Measurements from ENCODE around the gene CMTM5.
"Not testable (repeated sequence)": the region's sequence is repeated elsewhere in the genome, so short reads cannot be mapped to it uniquely, and the experiment has no call there.

Gene CMTM5

GRCh38 chr14:23379366-23380196, 2.7 kb downstream of the CMTM5 start:
- peak; percentile 38 to 66 (median 51) for DNase-seq

DNA sequence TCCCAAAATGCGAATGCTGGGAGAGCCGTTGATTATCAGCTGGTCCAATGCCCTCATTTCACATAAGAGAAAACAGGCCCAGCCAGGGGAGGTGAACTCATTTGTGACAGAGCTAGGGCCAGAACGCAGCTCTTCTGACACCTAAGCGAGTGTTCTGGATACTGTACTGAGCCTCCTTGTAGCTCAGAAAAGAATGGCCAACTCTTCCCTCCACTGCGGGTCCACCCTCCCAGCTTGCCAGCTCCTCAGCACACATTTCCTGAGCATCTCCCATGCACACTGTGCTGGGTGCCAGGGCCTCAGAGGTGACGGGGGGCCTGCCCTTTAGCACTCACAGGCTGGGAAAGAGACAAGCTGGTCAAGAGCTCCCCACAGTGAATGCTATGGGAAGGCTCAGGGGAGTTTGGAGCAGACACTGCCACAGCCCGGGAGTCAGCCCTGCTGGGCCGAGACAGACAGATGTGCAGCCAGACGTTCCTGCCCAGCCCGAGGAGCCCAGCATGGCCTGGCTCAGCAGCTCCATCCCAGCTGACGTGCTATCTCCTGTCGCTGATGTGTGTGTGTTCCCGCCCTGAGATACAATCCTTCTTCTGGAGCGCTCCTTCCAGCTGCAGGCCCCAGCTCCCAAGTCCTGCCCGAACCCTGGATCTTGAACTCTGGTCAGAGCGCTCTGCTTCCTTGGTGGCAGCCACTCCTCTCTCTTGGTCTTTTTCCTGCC, 3.5 kb downstream of the CMTM5 start:
- DNase-seq, result no peak

- DNase-seq, result no peak
These were observed 4.1 kb downstream of the CMTM5 start for GRCh38 chr14:23380976-23381375.

DNA sequence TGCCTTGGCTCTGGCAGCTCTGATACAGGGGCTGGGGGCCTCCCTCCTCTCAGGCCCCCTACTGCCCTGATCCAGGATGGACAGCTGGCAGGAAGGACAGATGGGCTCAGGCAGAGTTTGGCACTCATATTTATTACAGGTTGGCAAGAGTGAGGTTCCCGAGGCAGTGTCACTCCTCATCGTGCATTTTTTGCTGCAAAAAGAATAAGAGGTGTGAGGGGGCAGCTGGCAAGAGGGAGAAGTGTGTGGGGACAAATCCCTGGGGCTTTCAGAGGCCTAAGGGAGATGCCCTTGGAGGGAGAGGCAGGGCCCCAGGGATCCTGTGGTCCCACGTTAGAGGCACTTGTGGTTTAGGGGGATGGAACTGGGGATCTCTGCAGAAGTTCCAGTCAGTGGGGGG, 5.0 kb downstream of the CMTM5 start:
- no peak for DNase-seq

- DNase-seq, result no peak
These were observed 5.4 kb downstream of the CMTM5 start for GRCh38 chr14:23382276-23382675.

DNA sequence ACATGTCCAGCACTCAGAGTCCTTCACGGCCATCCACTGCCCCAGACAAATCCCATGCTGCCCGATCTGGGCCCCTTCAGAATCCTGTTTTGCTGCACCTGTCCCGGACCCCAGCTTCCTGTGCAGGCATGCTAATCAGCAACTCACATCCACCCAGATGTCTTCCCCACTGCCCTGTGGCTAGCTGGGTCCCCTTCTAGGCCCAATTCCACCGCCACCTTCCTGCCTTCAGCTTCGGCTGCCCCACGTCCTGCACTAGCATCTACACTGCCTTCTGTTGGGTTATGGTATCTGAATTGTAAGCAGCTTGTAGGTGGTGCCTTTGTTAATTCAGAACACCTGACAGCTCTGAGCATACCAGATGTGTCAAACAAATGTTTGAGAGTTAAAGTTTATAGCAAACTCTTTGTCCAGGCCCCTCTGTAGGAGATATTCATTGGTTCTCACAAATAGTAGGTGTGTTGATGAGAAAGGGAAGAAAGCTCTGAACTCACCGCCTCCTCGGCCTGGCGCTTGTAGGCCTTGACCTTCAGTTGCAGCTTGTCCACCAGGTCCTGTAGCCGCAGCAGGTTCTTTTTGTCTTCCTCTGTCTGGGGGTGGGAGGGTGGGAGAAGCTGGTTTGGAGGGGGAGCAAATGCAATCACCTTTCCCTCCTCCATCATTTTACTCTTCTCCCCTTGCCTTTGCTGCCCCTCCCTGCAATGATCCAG, 6.0 kb downstream of the CMTM5 start:
- no peak for DNase-seq

GRCh38 chr14:23384364-23385080, 7.7 kb downstream of the CMTM5 start:
- no peak for DNase-seq

DNA sequence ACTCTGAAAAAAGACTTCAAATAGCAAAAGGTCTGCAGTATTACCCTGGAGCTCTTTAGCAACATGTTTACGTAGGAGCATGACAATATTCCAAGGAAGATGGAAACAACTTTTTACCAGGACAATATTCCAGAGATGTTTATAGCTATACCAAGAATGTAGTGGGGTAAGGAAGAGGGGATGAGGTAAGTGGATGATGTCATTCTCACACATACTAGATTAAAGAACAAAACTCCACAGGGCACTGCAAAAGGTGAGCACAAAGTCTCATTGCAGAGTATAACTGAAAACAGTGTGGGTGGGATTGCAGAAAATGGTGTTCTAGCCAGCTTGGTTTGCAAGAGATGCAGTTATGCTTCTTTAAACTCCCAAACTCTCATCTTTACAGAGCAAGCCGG, 8.4 kb downstream of the CMTM5 start:
- no peak for DNase-seq

DNA sequence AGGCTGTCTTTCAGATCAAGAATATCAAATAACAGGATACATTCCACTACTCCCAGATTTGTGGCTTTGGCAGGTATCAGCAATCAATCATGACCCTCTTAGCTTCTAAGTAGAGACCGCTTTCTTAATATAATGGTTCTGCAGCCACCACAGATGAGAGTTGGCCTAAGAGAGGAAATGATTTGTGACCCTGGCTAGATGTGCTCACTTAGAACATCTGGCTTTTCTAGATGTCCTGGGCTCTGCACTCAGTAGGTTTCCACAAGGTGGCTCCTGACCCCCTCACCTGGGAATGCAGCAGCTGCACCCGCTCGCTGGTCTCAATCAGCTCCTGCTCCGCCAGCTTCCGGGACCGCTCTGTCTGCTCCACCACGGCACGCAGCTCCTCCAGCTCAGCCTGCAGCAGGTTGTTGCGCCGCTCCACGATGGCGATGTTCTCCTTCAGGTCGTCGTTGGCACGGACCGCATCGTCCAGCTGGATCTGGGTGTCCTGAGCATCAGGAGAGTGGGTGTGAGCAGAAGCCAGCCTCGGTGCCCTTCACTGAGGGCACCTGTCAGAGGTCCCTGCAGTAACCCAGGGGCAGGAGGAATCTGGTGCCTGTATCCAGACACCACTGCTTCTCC, 8.9 kb downstream of the CMTM5 start:
- no peak for DNase-seq

GRCh38 chr14:23386266-23386657, 9.4 kb downstream of the CMTM5 start:
- not testable (repeated sequence) for DNase-seq

DNA sequence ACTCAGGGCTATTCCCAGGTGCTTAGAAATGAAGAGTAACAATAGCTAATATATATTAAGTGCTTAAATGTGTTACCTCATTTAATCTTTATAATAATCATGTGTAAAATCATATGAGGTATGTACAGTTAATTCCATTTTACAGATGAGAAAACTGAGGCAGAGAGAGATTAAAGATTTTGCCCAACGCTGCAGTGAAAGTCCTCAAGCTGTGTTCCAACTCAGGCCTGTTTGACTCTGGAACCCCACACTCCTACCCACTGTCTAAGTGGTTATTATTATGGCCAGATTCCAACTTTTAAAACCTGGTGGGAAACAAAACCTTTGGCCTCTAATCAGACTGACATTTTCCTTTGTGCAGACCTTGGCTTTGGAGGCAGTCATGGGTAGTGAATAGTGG, 10.2 kb downstream of the CMTM5 start:
- DNase-seq, result no peak

GRCh38 chr14:23387916-23388882, 11.4 kb downstream of the CMTM5 start:
- no peak for DNase-seq

DNA sequence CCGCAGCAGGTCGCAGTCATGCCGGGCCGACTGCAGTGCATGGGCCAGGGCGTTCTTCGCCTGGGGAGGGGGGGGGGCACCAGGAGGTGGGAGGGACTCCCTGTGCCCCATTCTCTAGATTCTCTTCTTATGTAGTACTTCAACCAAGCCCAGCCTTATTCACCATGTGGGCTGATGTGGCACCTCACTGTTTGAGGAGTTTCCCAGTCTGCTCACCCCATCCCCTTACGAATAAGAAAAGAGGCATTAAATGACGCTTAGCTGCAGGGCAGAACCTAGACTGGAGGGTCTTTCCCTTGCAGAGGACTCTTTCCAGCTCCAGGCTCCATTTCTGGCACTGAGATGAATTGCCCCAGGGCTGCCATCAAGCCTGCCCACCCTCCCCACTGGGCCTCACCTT, 12.2 kb downstream of the CMTM5 start:
- DNase-seq, result no peak

GRCh38 chr14:23389396-23389795, 12.6 kb downstream of the CMTM5 start:
- DNase-seq, result no peak

DNA sequence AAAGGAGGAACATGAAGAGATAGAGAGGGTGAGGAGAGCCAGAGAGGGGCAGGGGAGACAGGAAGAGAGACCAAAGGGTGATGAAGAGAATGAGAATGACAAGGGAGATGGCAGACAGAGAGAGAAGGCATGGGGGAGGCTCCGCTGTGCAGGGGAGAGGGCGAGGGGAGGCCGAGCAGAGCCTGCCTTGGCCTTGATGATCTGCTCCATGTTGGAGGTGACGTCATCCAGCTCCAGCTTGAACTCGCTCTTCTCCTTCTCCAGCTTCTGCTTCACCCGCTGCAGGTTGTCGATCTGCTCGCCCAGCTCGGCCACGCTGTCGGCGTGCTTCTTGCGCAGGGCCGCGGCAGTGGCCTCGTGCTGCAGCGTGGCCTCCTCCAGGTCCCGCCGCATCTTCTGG, 13.0 kb downstream of the CMTM5 start:
- not testable (repeated sequence) for DNase-seq

DNA sequence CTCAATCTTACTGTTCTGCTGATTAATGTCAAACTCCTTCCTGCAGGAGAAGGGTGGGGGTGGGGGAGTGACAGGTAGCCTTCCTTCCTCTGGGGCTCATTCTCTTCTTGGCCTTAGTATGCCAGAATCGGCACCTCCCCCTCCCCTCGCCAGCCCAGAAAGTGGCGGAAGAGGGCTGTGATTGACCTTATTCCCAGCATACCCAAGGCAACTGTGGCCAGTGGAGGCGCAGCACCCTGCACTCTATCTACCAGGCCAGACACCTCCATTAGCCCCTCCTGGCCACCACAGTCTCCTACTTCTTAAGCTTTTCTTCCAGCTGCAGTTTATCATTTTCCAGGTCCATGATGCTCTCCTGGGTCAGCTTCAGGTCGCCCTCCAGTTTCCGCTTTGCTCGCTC, 15.8 kb downstream of the CMTM5 start:
- DNase-seq, result no peak

- no peak for DNase-seq
These were observed 19.3 kb downstream of the CMTM5 start for GRCh38 chr14:23396126-23396525.

DNA sequence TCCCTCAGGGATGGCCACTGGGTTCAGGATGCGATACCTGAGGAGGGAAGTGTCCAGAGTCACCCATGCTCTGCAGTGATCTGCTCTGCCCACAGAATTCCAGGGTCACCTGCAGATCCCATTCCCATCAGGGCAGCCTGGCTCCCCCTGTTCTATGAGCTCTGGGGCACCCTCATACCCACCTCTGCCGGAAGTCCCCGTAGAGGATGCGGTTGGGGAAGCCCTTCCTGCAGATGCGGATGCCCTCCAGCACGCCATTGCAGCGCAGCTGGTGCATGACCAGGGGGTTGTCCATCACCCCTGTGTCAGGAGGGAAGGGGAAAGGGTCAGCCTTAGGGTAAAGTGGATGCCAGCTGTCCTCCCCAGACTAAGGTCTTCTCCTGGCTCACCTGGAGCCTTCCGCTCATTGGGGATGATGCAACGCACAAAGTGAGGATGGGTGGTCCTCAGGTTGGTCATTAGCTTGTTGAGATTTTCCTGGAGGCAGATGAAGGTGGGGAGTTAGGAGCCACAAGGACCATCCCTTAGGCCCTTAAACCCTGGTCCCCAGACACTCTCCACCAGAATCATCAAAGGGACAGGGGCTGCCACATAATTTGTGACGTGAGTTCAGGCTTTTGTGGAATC, 20.0 kb downstream of the CMTM5 start:
- DNase-seq, result no peak

GRCh38 chr14:23398348-23398747, 21.5 kb downstream of the CMTM5 start:
- DNase-seq, result no peak

DNA sequence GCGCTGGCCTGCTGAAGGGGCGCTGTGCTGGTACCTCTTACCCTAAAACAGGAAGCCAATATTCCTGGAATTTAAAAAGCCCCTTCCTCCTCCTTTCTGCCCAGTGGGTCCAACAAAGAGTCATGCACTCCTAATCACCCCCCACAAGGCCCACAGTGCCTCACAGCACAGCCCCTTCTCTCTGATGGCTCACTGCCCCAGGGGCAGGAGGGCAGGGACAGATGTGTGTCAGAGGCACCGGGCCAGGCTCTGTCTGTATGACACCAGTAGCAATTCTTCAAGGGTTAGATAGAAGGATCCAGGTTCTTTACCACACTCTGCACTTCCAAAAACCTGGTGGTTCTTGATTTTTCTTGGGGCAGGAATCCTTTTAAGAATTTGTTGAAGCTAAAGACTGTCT, 22.3 kb downstream of the CMTM5 start:
- DNase-seq, result no peak

- no peak for DNase-seq
These were observed 22.7 kb downstream of the CMTM5 start for GRCh38 chr14:23399591-23399990.
